ENCODE measurements around the gene HSH2D.

GRCh38 chr19:16160445-16160942, 17.0 kb downstream of the HSH2D start:
- no peak for TF ChIP-seq CTCF (IDR thresholded peaks at IDR 0.05)
- TF ChIP-seq POLR2AphosphoS5 (IDR thresholded peaks at IDR 0.05; ENCODE audit: insufficient read depth in 1 of 2, low read depth in 1 of 2): no peak
